ENCODE results near the gene RFNG.

The RFNG gene

GRCh38 chr17:82013772-82014321 is 37.8 kb downstream of the RFNG start:
- no peak for DNase-seq (ENCODE audit: low read depth)

- DNase-seq (ENCODE audit: low read depth) = no peak
Measured at GRCh38 chr17:82013341-82013740, 38.3 kb downstream of the RFNG start.

DNA sequence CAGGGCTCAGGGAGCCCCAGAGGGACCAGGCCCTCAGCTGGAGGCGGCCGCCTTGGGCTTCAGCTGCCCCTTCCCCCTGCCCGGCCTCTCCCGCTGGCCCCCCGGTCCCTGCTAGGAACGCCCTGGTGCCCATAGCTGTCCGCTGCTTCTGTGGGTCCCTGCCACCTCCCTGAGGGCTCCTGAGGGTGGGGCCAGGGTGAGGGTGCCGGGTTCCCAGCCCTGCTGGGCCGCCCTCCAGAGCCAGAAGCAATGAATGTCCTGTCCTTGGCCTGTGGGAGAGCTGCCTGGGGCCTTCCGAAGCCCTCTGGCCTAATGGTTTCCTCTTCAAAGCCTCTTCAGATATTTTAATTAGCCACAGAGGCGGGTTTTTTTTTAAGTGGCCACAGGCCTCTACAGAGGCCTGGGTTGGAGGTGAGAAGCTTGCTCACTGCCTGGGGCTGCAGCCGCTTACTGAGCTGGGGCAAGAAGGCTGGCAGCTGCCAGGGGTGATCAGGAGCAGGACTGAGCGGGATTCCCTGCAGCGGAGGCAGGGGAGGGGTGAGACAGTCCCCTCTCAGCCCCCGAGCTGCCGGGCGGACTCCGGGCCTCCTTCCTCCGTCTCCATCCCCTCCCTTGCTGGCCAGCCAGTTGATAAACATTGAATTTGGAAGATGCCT is 38.8 kb downstream of the RFNG start:
- no peak for DNase-seq (ENCODE audit: low read depth)

- DNase-seq (ENCODE audit: low read depth) = no peak
Measured at GRCh38 chr17:82012261-82012639, 39.4 kb downstream of the RFNG start.

DNA sequence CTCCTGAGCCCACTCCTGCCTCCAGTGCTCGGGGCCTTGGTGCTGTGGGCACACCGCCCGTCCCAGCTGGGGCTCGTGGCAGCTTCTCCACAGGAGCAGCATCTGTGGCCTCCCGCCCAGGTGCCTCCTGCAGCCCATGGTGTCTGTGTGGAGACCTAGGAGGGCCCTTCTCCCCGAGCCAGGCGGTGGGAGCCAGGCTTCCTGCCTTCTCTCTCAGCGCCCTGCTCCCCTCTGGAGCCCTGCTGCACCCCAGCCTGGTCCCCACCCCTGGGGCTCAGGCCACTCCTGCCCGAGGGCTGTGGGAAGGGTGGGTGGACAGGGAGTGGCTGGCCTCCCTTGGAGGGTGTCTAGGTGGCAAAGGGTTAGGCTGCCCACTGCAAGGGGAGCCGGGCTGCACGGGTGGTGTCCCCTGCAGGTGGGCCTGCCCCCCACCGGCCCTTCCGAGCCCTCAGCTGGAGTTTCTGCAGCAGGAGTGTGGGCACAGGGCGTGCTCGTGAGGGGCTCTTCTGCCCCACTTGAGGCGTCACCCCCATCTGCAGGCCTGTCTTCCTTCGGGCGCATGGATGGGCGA is 39.9 kb downstream of the RFNG start:
- DNase-seq (ENCODE audit: low read depth) = no peak

GRCh38 chr17:82010575-82011525 is 40.8 kb downstream of the RFNG start:
- no peak for DNase-seq (ENCODE audit: low read depth)

DNA sequence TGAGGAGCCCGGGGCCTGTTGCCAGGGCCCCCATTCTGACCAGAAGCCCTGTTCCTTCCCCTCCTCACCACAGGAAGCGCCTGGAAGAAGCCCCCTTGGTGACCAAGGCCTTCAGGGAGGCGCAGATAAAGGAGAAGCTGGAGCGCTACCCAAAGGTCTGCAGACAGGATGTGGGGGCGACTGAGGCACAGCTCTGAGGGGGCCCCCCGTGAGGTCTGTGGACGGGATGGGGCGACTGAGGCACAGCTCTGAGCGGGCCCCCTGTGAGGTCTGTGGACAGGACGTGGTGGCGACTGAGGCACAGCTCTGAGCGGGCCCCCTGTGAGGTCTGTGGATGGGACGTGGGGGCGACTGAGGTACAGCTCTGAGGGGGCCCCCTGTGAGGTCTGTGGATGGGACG is 42.2 kb downstream of the RFNG start:
- DNase-seq (ENCODE audit: low read depth) = no peak

- no peak for DNase-seq (ENCODE audit: low read depth)
Measured at GRCh38 chr17:82008941-82009405, 42.6 kb downstream of the RFNG start.

GRCh38 chr17:82008258-82008940 is 43.2 kb downstream of the RFNG start:
- DNase-seq (ENCODE audit: low read depth) = no peak

DNA sequence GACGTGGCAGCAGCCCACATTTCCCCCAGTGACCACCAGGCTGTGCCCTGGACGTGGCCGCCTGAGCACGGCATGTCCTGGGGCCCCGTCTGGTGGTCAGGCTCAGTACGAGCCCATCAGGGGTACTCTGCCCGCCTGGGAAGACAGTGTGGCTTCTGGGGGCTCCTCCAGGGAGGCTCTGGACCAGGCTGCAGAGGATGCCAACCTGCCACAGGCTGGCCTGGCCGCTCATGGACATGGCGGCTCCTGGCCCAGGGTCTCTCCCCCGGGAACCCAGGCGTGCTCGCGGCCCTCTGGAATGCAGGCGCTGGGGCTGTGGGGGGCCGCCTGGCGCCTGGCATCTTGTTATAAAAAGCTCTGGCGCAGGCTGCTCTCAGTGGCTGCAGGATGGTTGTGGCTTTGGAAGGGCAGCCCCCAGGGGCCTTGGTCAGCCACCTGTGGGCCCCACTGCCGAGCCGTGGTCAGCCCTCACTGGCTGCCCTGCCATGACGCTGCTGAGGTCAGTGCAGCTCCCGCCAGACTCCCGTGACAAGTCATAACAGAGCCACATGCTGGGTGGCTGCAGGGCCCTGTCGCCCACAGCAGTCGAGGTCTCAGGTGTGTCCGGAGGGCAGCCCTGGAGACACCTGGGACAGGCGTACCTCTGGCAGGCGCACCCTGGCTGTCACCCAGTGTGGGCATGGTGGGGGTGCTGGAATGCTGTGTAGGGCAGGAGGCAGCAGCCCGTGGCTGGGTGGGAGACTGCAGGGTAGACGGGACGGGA is 43.9 kb downstream of the RFNG start:
- DNase-seq (ENCODE audit: low read depth) = no peak

DNA sequence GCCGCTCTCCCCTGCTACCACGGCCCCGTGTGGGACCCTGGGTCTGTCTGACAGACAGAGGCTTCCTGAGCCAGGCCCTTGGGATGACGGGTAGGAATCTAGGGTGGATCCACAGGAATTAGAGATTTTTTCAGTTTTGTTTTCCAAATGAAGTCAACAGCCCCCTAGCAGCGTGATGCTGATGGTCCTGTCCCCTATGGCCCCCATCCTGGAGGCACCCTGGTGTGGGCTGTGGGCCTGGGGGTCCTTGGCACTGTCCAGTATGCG is 44.5 kb downstream of the RFNG start:
- no peak for DNase-seq (ENCODE audit: low read depth)

DNA sequence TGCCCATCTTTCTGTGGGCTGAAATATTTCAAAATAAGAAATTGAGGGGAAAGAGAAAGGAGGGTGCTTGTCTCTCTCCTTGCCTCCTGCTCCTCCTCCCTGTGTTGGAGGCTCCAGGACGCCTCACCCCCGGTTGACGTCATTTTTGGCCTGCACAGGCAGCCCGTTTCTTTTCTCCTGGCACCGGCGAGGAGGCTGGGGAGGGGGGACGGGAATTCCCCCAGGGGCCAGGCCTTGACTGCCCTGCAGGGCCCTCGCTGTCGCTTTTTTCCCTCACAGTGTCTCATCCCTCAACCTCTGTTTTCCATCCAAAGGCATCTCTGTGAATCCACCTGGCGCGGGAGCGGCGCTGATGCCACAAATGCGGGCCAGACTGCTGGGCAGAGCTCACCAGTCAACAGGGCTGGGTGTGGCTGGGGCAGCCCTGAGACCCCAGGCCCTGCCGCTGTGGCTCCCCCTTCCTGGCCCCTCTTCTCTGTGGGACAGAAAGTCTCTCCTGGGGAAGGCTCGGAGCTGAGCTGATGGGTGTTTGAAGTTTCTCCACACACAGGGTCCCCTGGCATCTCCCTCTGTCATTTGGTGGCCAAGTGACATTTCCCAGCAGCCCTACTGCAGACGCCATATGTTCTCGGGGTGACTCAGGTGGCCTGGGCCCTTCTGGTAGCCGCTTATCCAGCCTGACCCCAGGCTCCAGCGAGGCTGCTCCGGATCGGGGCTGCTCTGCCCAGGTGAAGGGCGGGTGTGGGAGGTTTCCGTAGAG is 45.0 kb downstream of the RFNG start:
- DNase-seq (ENCODE audit: low read depth) = no peak

GRCh38 chr17:82005701-82006348 is 45.8 kb downstream of the RFNG start:
- DNase-seq (ENCODE audit: low read depth) = no peak

DNA sequence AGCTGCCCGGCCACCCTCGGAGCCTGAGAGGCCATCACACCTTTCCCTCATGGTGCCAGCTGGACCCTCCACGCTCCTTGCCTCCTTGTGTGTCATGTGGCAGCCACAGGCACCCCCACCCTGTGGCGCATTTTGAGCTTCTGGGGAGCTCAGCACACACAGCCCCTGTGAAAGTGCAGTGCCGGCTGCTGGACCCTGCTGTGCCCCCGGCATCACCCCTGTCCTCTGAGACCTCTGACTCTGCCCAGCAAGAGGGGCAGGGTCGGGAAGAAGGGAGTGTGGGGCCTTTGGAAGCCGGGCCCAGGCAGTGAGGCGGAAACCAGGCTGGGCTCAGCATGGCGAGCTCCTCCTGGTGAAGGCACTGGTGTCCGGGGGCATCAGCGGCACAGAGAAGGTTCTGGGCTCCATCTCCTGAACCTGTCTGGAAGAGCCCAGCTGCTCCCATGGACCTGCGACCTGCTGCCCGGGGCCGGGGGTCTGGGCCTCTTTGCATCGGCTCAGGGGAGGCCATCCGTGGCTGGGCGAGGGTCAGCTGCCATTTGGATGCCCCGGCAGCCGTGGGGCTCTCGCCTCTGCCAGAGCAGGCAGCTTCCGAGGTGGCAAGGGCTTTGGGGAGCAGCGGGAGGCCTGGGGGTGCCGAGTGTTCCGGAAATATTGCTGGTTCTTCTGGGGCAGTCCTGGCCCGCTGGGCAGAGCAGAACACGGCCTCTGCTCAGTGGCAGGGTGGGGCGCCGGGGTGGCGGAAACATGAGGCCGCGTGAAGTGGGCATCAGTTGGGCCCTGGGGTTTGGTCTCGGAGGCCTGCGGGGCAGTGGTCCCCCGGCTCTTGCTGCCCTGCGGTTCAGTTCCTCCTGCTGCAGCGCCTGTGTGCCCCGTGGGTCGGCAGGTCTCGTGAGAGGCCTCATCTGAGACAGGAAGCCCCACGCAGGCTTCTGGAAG is 46.8 kb downstream of the RFNG start:
- DNase-seq (ENCODE audit: low read depth) = no peak

- DNase-seq (ENCODE audit: low read depth) = no peak
Measured at GRCh38 chr17:82003411-82004381, 47.9 kb downstream of the RFNG start.

DNA sequence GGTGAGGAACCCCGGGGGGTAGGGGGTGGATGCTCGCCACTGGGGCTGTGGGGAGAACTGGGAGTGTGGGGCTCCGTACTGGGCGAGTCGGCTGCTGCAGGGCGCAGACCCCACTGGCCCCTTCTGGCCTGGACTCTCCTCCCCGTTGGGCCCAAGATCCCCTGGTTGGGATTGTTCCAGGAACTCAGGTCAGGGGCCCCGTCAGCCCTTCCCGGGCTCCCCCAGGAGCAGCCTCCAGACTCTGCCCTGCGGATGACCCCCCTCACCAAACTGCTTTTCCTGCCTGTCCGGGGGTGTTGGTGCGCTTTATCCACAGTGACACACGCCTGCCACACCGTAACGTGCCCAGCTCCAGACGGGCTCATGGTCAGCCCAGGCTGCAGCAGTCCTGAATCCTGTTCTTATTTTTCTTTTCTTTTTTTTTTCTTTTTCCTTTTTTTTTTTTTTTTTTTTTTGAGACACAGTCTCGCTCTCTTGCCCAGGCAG is 50.0 kb downstream of the RFNG start:
- DNase-seq (ENCODE audit: low read depth) = no peak

DNA sequence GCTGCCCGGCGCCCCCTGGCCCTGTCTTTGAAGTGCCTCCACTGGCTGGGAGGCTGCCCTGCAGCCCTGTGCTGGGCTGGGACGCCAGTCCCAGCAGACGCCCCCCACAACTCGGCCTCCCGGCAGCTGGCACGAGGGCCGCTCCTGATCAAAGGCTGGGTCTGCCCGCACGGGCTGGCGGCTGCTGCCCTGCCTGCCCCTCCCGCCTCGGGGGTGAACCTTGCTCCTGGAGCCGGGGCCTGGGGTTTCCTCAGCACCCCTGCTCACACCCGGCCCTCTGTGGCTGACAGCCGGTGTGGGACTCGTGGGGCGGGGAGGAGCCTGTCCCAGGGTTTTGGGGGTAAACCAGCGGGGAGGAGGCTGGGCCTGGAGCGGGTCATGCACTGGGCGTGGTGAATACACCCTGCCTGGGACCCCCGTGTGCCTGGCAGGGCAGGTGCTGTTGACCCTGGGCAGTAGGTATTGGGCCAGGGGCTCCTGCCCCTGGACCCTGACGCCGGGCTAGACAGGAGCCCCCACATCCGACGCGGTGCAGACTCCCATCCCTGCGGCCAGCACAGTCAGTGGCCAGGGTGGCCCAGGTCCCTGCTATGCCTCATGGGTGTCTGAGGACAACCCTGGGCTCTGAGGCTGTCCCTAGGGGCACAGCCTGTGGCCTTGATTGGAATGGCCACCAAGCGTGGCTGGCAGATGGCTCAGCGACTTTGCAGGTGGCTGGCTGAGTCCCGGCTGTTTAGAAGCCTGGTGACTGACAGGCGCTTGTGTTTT is 50.6 kb downstream of the RFNG start:
- no peak for DNase-seq (ENCODE audit: low read depth)

All from stimulated activated CD8-positive, alpha-beta memory T cell treated with anti-CD3 and anti-CD28 coated beads, Interleukin-15, amount 100 ng/mL, for 24 hours (primary cell).